Spleen (tissue), 7 donors: ENCODE results near the gene GRAMD1B.

Experiments
- POLR2AphosphoS5 ChIP-seq, 3 donors: sonication (generic); formaldehyde crosslinking; IDR thresholded peaks; one replicate each; pipeline ENCODE4 v1.5.1; 2017; ENCODE audit warnings: antibody characterized with exemption in 3 of 3
- TF ChIP-seq, protein P1 (sequence below), 11 experiments: fragments of 200-600 bp in 7 of 11; fragments of 450-650 bp in 4 of 11; sonication (generic) in 4 of 11; IDR thresholded peaks in 8 of 11; conservative IDR thresholded peaks in 3 of 11; 1 replicate in 7 of 11; 2 replicates in 4 of 11; pipeline versions ENCODE4 v1.4.0 to v1.8.0; 2016 to 2021; ENCODE audit warnings: antibody characterized with exemption in 11 of 11, inconsistent platforms in 4 of 11, mild to moderate bottlenecking in 1 of 11
- donor health status: DM: no; HTN: no; CAD: no; lungs with moderate emphysema.
- donor health status: DM: no; HTN: no; CAD: no.
- donor health status: DM: no; HTN: no; CAD: no.

DNA sequence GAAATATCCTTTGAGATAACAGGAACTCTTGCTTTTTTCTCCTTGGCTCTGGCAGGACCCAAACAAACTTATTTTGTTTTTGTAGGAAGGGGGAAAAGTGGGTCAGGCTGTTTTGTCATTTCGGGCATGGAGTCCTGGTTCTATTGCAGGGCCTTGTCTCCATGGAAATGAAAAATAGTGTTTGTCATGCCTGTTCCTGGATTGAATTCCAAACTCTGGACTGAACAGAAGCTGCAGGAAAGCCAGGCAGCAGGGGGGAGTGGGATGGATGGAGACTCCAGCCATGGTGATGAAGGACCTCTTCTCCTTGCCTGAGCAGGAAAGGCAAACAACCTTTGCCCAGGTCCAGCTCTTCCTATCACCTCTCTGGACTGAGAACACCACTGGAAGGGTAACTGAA, 137.4 kb downstream of the GRAMD1B start:
- TF ChIP-seq, protein P1, sequence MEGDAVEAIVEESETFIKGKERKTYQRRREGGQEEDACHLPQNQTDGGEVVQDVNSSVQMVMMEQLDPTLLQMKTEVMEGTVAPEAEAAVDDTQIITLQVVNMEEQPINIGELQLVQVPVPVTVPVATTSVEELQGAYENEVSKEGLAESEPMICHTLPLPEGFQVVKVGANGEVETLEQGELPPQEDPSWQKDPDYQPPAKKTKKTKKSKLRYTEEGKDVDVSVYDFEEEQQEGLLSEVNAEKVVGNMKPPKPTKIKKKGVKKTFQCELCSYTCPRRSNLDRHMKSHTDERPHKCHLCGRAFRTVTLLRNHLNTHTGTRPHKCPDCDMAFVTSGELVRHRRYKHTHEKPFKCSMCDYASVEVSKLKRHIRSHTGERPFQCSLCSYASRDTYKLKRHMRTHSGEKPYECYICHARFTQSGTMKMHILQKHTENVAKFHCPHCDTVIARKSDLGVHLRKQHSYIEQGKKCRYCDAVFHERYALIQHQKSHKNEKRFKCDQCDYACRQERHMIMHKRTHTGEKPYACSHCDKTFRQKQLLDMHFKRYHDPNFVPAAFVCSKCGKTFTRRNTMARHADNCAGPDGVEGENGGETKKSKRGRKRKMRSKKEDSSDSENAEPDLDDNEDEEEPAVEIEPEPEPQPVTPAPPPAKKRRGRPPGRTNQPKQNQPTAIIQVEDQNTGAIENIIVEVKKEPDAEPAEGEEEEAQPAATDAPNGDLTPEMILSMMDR (IDR thresholded peaks at IDR 0.05 in 8 of 11, conservative IDR thresholded peaks at IDR 0.05 in 3 of 11), result no peak
- TF ChIP-seq POLR2AphosphoS5 (IDR thresholded peaks at IDR 0.05), result no peak
